Mammary microvascular endothelial cell (primary cell): ENCODE data around the gene OMG. TPM values are rescaled to one million over a fixed set of nuclear protein-coding genes. Genes with fewer than 3 reads are reported as not detected.

Experiments
- total RNA-seq: library from RNA; depleted of rRNA; stranded (reverse); fragments of >200 nt; gene quantifications from 2 replicates; pipeline ENCODE4 v1.2.3, GENCODE V29; 2015

The OMG gene
- total RNA-seq = 1.3 and 2.0 TPM in 2 replicates

GRCh38 chr17:31297090-31297489 lies at the start of gene OMG:
TSS of gene OMG (minus strand) at chr17:31297239. CDS start at chr17:31296331, 908 bp downstream.

DNA sequence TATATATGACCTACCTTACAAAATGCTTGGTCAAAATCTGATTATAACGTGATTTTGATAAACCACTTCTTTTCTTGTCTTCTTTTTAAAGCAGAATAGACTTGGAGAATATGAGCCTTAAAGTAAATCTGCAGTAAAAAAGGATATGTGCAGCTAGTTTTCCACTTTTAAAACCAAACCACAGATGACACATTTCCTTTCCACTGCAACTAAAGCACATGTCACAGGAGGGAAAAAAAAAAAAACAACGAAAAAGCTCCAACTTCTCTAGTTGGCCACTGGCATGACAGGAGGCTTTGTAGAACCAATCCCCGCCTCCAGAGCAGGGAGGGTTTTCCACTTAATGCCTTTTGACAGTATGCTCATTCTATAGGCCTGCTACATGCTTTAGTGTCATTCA lies 24.4 kb upstream of the OMG start, which contains the start of gene EVI2A:
Gene EVI2A, minus strand, starts transcription at position 142 of the 400 bp plus-strand sequence. CDS start 2,609 bp downstream, outside the sequence.

GRCh38 chr17:31313982-31314781 lies 17.1 kb upstream of the OMG start, which contains the start of gene EVI2B:
TSS of gene EVI2B (minus strand) at chr17:31314054. CDS start at chr17:31305609, 8,445 bp downstream.

Other genes starting within 250 kb of the OMG start
- gene NF1, start 202.3 kb downstream of the OMG start, total RNA-seq = 9.4 and 11.7 TPM in 2 replicates
- 5.8 and 7.1 TPM in 2 replicates for gene EVI2B, start 16.8 kb upstream of the OMG start, total RNA-seq
- gene EVI2A, start 24.4 kb upstream of the OMG start, total RNA-seq = 0.67 and 1.9 TPM in 2 replicates
- under 0.01 TPM in 1 of 2 replicates, not detected in the other for gene RAB11FIP4, start 94.4 kb upstream of the OMG start, total RNA-seq